Measurements from ENCODE around the gene LRRC47.
A peak's percentile ranks its signal among the peaks of the same experiment; 100 is the strongest.

Gene LRRC47

GRCh38 chr1:3785456-3786157, 10.7 kb downstream of the LRRC47 start:
- no peak for DNase-seq

GRCh38 chr1:3785045-3785444, 11.3 kb downstream of the LRRC47 start:
- no peak for DNase-seq

GRCh38 chr1:3783651-3784474, 12.4 kb downstream of the LRRC47 start:
- DNase-seq = no peak

DNA sequence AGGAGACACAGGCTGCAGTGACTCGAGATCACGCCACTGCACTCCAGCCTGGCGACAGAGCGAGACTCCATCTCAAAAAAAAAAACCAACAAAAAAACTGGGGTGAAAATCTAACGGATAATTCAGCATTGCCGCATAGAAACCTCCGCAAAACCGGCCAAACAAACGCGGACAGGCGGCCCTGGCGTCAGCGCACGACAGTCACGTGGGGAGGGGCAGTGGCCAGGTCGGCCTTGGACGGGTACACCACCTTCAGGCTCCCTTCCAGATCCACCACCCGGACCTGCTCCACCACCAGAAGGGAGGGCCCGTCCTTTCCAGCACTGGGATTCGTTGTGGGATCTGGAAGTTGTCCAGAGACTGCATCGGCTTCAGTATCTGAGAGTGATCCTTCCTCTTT, 15.4 kb downstream of the LRRC47 start:
- DNase-seq = no peak

GRCh38 chr1:3779912-3780416, 16.3 kb downstream of the LRRC47 start:
- no peak for DNase-seq

DNA sequence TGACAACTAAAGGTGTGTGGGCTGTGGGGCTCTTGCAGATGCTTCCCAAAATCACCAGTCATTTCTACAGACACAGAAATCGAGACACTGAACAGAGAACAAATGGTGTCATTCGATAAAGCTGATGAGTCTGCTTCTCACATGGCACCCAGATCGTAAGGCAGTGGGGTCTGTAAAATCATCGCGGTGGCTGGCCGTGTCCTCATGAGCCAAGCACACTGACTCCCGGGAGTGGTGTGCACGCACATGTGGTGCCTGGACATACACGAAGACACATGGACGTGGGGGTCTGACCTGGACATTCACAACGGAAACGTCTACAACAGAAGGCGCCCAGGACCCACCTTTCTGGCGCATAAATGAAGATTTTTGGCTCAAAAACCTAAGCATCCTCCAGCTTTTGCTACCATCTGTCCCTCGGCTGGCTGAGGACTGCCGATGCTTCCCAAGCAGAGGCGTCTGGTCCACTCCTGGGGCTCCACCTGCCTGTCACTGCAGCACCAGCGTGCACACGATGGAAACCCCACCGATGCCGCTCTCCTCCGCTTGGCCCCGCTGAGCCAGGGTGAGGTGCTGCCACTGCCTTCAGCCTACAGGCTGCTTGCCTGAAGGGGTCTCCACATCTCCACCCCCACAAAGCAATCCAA, 16.9 kb downstream of the LRRC47 start:
- no peak for DNase-seq

DNA sequence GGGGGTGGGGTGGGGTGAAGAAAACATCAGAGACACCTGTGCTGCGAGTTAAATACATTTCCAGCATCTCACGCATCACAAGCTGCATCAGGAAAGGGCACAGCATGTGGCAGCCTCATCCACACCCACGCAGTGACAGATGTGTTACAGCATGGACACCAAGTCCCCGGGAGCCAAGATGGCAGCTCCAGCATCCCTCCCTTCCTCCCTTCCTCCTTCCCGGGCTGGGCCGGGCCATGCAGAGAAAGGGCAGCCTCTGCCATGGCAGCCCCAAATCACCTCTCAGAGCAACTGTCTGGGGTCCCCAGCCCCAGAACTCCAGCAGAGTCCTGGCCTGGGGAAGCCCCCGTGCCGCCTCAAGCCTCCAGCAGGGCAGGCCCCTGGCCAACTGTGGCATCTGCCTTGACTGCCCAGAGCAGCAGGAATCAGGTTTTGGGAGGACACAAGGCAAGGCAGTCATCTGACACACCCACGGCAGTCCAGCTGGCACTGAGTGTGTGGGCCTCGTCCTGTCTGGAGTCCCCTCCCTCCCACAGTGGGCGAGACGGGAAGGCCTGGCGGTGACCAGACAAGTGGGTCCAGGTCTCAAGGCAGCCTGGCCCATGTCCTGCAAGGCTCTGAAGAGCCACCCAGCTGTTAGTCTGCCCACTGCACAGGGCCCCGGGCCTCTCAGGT, 17.6 kb downstream of the LRRC47 start:
- no peak for DNase-seq

GRCh38 chr1:3777647-3778589, 18.4 kb downstream of the LRRC47 start:
- DNase-seq = no peak

DNA sequence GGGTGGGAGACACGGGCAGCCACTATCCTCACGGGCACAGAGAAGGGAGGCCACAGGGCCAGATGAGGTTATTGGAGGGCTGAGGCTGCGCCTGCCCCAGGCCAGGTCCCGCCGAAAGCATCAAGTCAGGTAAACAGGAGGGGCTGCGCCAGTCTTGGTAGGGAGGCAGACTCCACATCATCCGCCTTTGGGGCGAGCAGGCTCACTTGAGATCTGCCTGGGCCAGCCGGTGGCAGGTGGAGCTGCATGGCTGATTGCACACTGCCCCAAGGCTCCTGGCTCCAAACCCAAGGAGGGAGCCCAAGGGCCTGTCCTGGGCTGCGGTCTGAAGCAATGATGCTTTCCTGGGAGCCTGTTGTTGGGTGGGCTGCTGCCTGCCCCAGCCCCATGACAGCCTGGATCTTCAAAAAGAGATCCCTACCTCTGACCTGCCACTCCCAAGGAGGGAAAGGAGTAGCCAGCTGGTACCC, 19.2 kb downstream of the LRRC47 start:
- no peak for DNase-seq

- no peak for DNase-seq
These were observed 19.9 kb downstream of the LRRC47 start for GRCh38 chr1:3776231-3776961.

GRCh38 chr1:3775490-3776230, 20.6 kb downstream of the LRRC47 start:
- peak; percentile 65 for DNase-seq

GRCh38 chr1:3774946-3775489, 21.3 kb downstream of the LRRC47 start:
- DNase-seq = no peak

GRCh38 chr1:3774276-3774945, 21.9 kb downstream of the LRRC47 start:
- no peak for DNase-seq

DNA sequence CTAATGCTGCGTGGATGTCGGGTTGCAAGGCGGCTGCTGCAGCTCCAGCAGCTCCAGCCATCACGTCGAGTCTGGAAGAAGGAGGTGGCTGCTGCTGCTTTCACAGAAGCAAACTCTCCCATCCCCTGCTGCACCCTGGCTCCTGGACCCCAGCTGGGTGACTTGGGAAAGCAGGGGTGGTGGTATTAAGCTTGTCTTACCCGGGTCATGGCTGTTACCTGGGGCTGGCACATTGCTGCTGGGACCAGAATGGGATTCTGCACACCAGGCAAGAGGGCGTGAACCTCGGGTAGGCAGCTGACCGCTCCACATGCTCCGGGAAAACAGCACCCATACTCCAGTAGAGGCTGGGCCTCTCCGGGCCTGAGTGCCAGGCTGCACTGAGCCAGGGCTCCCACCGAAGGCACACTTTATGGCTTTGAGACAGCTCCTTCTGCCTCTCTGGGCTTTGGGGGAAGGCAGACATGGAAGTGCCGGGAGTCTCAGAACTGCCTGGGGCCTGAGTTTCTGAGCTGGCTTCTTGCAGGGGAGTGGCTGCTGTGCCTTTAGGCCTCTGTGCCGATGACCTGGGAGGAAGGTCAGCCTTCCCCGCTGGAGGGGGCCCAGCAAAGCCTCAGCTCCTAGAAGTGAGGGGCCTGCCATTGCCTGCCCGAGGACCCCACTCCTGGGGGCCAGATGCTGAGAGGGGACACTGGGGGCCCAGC, 22.6 kb downstream of the LRRC47 start:
- DNase-seq = no peak

DNA sequence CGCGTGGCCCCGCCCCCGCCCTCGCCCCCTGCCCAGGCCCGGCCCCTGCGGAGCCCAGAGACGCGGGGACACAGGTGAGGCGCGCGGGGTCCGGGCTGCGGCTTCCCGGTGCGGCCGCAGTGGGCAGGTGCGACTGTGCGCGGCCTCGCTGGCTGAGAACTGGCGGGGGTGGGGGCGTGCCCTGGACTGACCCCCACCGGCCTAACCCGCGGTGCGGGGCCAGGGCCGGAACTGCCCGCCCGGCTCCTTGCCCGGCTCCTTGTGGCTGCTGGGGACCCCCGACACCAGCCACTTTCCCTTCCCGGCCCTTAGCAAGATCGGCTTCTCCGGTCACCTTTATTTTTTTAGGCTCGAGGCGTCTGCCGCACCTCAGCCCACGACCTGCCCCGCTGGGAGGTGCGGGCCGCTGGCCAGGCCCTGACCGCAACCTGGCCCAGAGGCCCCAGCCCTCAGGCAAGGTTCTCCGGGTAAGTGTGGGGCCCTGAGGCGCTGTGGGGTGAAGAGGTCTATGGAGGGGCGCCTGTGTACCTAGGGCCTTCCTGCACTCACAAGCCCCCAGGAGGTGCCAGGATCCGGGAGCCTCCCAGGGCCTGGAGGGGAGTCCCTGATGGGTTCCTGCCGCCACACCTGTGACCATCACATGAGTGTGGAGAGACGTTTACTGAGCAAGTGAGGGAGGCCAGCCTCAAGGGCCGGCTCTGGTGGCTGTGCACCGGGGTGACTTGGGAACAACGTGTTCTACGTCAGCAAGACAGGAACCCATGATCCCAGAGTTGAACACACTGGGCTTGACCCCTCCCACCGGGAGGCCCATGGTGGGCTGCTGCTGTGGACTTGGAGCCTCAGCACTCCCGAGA, 23.4 kb downstream of the LRRC47 start, which contains the start of gene SMIM1:
SMIM1 (plus strand) TSS at position 35 of the 857 bp plus-strand sequence. CDS start 2,625 bp downstream, outside the sequence.
- DNase-seq = no peak

- peak; percentile 91 for DNase-seq
These were observed 24.1 kb downstream of the LRRC47 start for GRCh38 chr1:3772027-3772714.

Measured in stimulated activated CD4-positive, alpha-beta T cell treated with anti-CD3 and anti-CD28 coated beads, Interleukin-1b, Interleukin-23, amount 100 ng/mL, for 48 hours (primary cell).